ENCODE measurements around the gene NPAS3. TPM values are rescaled to one million over a fixed set of nuclear protein-coding genes. Genes with fewer than 3 reads are reported as not detected.
A peak's percentile ranks its signal among the peaks of the same experiment; 100 is the strongest.

Gene NPAS3
- total RNA-seq, result under 1 TPM; 0.08 to 0.09 TPM
- polyA plus RNA-seq, result under 1 TPM in 1 of 2 donors, not detected in 1; 0.07 TPM

DNA sequence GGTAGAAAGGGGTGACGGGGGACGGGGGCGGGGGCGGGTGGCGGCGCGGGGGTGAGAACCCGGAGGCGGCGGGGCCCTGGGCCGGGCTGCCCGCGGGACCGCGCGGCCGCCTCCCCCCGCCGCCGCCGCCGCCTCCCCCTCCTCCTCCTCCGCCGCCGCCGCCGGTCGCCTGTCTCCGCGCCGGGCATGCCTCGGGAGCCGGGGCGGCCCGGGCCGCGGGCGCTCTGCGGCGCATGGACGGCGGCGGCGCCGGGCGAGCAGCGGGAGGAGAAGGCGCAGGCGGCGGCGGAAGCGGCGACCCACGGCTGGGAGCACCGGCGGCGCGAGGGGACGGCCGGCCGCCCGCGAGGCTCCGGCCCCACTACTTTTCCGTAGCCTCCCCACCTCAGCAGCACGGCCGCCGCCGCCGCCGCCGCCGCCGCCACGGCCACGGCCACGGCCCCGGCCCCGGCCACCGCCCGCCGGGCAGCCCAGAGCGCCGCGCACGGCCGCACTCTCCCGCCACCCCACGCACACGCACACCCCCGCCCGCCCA, at the start of gene NPAS3:
NPAS3 (plus strand) TSS at position 161 of the 535 bp plus-strand sequence.
- no peak within 1 kb of the TSS for H3K9ac ChIP-seq (ENCODE audit: low read depth in 1 of 2, low read length in 2 of 2)

DNA sequence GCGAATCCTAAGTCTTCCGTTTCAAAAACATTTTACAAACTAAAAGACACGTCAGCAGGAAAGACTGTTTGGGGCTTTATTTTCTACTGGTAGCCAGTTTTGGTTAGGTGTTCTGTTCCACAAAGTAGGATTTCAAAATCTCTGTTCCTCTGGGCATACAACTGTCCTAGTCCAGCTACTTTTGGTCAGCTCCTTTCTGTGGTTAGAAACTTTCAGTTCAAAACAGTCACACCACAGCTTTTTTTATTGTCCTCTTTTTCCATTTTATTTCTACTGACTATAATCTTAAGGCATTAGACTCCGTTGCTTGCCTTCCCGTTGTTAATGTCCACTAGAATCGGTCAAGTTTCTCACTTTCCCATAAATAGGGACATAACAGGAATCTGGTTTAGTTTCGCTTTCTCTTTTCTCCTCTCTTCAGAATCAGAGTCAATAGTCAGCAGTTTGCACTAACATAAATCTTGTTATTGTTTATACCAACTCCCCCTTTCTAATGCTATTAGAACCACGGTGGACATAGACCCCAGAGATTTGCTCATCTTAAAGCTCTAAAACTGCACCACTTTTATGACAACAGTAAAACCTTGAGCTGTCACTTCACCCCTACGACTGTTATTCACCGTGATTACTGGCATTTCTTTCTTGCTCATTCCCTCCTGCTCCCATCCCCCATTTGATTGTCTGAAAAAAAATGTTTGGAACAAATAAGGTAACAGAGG, 41.5 kb upstream of the NPAS3 start:
- Histone ChIP-seq H3K27me3 (ENCODE audit: control insufficient read depth in 4 of 4, insufficient read depth in 4 of 4, low read length in 3 of 4) (no peaks in the 10 kb centered on the region), H3K4me1 (ENCODE audit: control insufficient read depth in 4 of 4, insufficient read depth in 4 of 4, low read length in 3 of 4) (no peaks in the 10 kb centered on the region), H3K36me3 (ENCODE audit: control insufficient read depth in 4 of 4, insufficient read depth in 3 of 4, low read depth in 1 of 4, low read length in 3 of 4) (no peaks in the 10 kb centered on the region), H3K4me3 (ENCODE audit: low read depth in 1 of 3, low read length in 3 of 3) (peak overlapping the region; percentile 60 to 88 (median 78)), H3K9ac (ENCODE audit: low read depth in 1 of 2, low read length in 2 of 2) (peak overlapping the region; percentile 83 to 92), H3K27ac (ENCODE audit: low read depth in 1 of 2, low read length in 2 of 2) (peak overlapping the region; percentile 78 to 81), H3K9me3 (ENCODE audit: control insufficient read depth in 4 of 4, low read length in 3 of 4) (no peaks in the 10 kb centered on the region)
- 19% methylated on average over 10 of the region's 10 CpGs for WGBS
- DNase-seq (ENCODE audit: low spot score), result no peak
- TF ChIP-seq RXRA (IDR thresholded peaks at IDR 0.05) (no peak), JUND (IDR thresholded peaks at IDR 0.05) (no peak), MAX (IDR thresholded peaks at IDR 0.05) (no peak), HNF4A (conservative IDR thresholded peaks at IDR 0.05) (no peak), ATF3 (IDR thresholded peaks at IDR 0.05) (no peak), NR2F2 (IDR thresholded peaks at IDR 0.05) (no peak), YY1 (IDR thresholded peaks at IDR 0.05) (no peak), RAD21 (IDR thresholded peaks at IDR 0.05) (no peak), ZBTB33 (IDR thresholded peaks at IDR 0.05) (no peak), TAF1 (conservative IDR thresholded peaks at IDR 0.05) (peak; percentile 18)
- TF ChIP-seq, protein P1, sequence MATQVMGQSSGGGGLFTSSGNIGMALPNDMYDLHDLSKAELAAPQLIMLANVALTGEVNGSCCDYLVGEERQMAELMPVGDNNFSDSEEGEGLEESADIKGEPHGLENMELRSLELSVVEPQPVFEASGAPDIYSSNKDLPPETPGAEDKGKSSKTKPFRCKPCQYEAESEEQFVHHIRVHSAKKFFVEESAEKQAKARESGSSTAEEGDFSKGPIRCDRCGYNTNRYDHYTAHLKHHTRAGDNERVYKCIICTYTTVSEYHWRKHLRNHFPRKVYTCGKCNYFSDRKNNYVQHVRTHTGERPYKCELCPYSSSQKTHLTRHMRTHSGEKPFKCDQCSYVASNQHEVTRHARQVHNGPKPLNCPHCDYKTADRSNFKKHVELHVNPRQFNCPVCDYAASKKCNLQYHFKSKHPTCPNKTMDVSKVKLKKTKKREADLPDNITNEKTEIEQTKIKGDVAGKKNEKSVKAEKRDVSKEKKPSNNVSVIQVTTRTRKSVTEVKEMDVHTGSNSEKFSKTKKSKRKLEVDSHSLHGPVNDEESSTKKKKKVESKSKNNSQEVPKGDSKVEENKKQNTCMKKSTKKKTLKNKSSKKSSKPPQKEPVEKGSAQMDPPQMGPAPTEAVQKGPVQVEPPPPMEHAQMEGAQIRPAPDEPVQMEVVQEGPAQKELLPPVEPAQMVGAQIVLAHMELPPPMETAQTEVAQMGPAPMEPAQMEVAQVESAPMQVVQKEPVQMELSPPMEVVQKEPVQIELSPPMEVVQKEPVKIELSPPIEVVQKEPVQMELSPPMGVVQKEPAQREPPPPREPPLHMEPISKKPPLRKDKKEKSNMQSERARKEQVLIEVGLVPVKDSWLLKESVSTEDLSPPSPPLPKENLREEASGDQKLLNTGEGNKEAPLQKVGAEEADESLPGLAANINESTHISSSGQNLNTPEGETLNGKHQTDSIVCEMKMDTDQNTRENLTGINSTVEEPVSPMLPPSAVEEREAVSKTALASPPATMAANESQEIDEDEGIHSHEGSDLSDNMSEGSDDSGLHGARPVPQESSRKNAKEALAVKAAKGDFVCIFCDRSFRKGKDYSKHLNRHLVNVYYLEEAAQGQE (IDR thresholded peaks at IDR 0.05), result peak; percentile 19

More for the DNA sequence above, at the start of gene NPAS3:
- Histone ChIP-seq H3K27me3 (ENCODE audit: control insufficient read depth in 4 of 4, insufficient read depth in 4 of 4, low read length in 3 of 4) (peaks cover 0 to 9% (median 4%) of the 10 kb centered on the region in 4 donors), H3K9me3 (ENCODE audit: control insufficient read depth in 4 of 4, low read length in 3 of 4) (no peaks in the 10 kb centered on the region), H3K27ac (ENCODE audit: low read depth in 1 of 2, low read length in 2 of 2) (peak within 1 kb of the TSS; percentile 55 to 65), H3K4me1 (ENCODE audit: control insufficient read depth in 4 of 4, insufficient read depth in 4 of 4, low read length in 3 of 4) (peaks cover 7 to 29% (median 12%) of the 10 kb centered on the region in 4 donors), H3K4me3 (ENCODE audit: low read depth in 1 of 3, low read length in 3 of 3) (peak within 1 kb of the TSS in 2 of 3 donors; percentile 40 to 83), H3K36me3 (ENCODE audit: control insufficient read depth in 4 of 4, insufficient read depth in 3 of 4, low read depth in 1 of 4, low read length in 3 of 4) (no peaks in the 10 kb centered on the region)
- TF ChIP-seq ATF3 (IDR thresholded peaks at IDR 0.05) (no peak), RXRA (IDR thresholded peaks at IDR 0.05) (no peak), FOXA1 (IDR thresholded peaks at IDR 0.05) (no peak), GABPA (IDR thresholded peaks at IDR 0.05 in 1 of 2, conservative IDR thresholded peaks at IDR 0.05 in 1 of 2) (no peak), HNF4G (IDR thresholded peaks at IDR 0.05) (no peak), NR2F2 (IDR thresholded peaks at IDR 0.05) (no peak), MAX (IDR thresholded peaks at IDR 0.05) (no peak), HNF4A (conservative IDR thresholded peaks at IDR 0.05) (no peak), JUND (IDR thresholded peaks at IDR 0.05) (no peak), SP1 (IDR thresholded peaks at IDR 0.05) (no peak)
- TF ChIP-seq, protein P1 (IDR thresholded peaks at IDR 0.05), result no peak
- no peak for DNase-seq (ENCODE audit: low spot score)
- WGBS, result 1% methylated on average over 81 of the region's 92 CpGs

Measured in liver (tissue), 9 donors.